Measurements from ENCODE around the gene IMMT. TPM values are rescaled to one million over a fixed set of nuclear protein-coding genes. Genes with fewer than 3 reads are reported as not detected.
A peak's percentile ranks its signal among the peaks of the same experiment; 100 is the strongest.

The IMMT gene
- total RNA-seq, 5 donors from 2014 or later (not counting 1 experiment from before 2014, with no cell fraction given) = 71.0 to 93.5 (median 75.2) TPM

GRCh38 chr2:86147793-86148192, 47.5 kb downstream of the IMMT start:
- peak overlapping the region; percentile 19 to 39 for H3K27ac Mint-ChIP-seq
- no peaks in the 10 kb centered on the region for H3K9me3 ChIP-seq
- CTCF ChIA-PET = interaction anchor here in 1 of 2 donors (0.6 kb wide), 1 partner anchor 9 kb away, joined by 3 read pairs; no protein-coding TSS in a partner anchor
- H3K36me3 Mint-ChIP-seq = peaks cover 57% of the 10 kb centered on the region
- H3K27ac ChIP-seq (ENCODE audit: low read length) = no peak overlapping the region
- H3K27me3 Mint-ChIP-seq = no peaks in the 10 kb centered on the region
- no peak overlapping the region for H3K4me3 ChIP-seq (ENCODE audit: control insufficient read depth in 1 of 2, extremely low read depth in 1 of 2, low read length in 1 of 2)
- peaks cover 0 to under 1% (median 0%) of the 10 kb centered on the region in 3 donors for H3K4me1 Mint-ChIP-seq
- DNase-seq (no peak), ATAC-seq (replicated peaks in 1 of 4) (no peak)
- no peaks in the 10 kb centered on the region for H3K27me3 ChIP-seq (replicated peaks in 1 of 2; ENCODE audit: control insufficient read depth in 2 of 2, extremely low read depth in 1 of 2, insufficient read depth in 2 of 2, low read length in 1 of 2)
- H3K4me1 ChIP-seq (ENCODE audit: control insufficient read depth in 1 of 2, extremely low read depth in 1 of 2, insufficient read depth in 2 of 2, low read length in 2 of 2) = no peaks in the 10 kb centered on the region
- 63% methylated on average over 1 of the region's 2 CpGs for WGBS (ENCODE audit: insufficient coverage)
- H3K9me3 Mint-ChIP-seq = no peaks in the 10 kb centered on the region
- peaks cover 14 to 80% of the 10 kb centered on the region in 2 donors for H3K36me3 ChIP-seq (ENCODE audit: control insufficient read depth in 2 of 2, extremely low read depth in 1 of 2, insufficient read depth in 1 of 2, low read length in 1 of 2)
- no peak overlapping the region for H3K4me3 Mint-ChIP-seq
- POLR2A ChIA-PET = no interaction called here

DNA sequence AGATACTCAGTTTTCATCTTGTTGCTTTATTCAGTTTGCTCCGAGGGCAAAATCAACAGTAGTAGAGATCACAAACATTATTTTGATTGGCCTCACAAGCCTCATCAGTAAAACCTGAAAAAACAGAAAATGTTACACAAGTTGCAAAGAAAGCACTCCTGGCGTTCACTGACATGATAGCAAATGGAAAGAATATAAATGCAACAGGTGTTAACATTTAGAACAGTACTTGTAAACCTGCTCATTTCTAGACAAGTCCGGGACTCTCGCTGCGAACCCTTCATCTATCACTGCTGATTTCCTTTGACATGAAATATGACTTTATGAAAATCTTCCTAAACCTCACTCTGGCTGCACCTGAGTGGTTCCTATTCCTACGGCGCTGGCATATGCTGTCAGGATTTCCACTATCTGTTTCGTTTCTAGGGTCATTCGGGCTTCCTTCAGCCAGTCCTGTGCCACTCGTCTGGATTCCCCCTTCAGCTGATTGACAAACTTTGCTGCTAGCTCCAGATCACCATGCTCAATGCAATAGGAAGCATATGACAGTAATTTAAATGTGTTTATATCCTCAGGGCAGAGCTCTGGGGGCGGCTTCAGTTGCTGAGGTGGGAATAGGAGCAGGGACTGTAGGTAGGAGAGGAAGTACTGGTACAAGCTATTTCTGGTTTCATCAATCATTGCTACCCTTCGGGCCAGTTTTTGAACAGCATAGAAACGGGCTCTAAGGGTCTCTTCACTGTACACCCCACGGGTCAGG, 51.2 kb downstream of the IMMT start:
- Histone ChIP-seq H3K36me3 (ENCODE audit: control insufficient read depth in 2 of 2, extremely low read depth in 1 of 2, insufficient read depth in 1 of 2, low read length in 1 of 2) (peaks cover 14 to 71% of the 10 kb centered on the region in 2 donors), H3K27ac (ENCODE audit: low read length) (no peak overlapping the region), H3K4me1 (ENCODE audit: control insufficient read depth in 1 of 2, extremely low read depth in 1 of 2, insufficient read depth in 2 of 2, low read length in 2 of 2) (peaks cover 2 to 4% of the 10 kb centered on the region in 2 experiments), H3K9me3 (no peaks in the 10 kb centered on the region), H3K4me3 (ENCODE audit: control insufficient read depth in 1 of 2, extremely low read depth in 1 of 2, low read length in 1 of 2) (no peak overlapping the region), H3K27me3 (replicated peaks in 1 of 2; ENCODE audit: control insufficient read depth in 2 of 2, extremely low read depth in 1 of 2, insufficient read depth in 2 of 2, low read length in 1 of 2) (no peaks in the 10 kb centered on the region)
- CTCF ChIA-PET = no interaction called here
- H3K4me1 Mint-ChIP-seq = peaks cover 7 to 14% (median 12%) of the 10 kb centered on the region in 3 donors
- DNase-seq (peak in 1 of 35 experiments; percentile 0), ATAC-seq (replicated peaks in 1 of 4) (no peak)
- H3K27ac Mint-ChIP-seq = peak overlapping the region in 1 of 2 donors; percentile 49
- POLR2A ChIA-PET = no interaction called here
- H3K4me3 Mint-ChIP-seq = no peak overlapping the region
- WGBS (ENCODE audit: insufficient coverage) = 96% methylated on average over 11 of the region's 14 CpGs
- no peaks in the 10 kb centered on the region for H3K9me3 Mint-ChIP-seq
- peaks cover 58% of the 10 kb centered on the region for H3K36me3 Mint-ChIP-seq
- no peaks in the 10 kb centered on the region for H3K27me3 Mint-ChIP-seq

DNA sequence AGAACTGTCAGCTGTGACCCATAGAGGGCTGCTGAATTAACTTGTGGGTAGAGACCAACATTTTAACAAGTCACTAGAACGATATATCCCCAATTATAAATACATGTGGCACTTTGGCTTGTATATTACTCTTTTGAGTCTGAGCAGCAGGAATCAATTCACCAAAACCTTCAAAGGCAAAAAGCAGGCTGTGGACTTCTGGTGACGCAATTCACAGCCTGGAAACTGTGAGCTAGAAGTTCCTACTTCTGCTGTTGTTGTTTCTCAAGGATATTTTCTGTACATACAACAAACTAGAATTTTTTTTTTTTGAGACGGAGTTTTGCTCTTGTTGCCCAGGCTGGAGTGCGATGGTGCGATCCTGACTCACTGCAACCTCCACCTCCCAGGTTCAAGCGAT, 52.0 kb downstream of the IMMT start:
- H3K4me3 ChIP-seq (ENCODE audit: control insufficient read depth in 1 of 2, extremely low read depth in 1 of 2, low read length in 1 of 2) = no peak overlapping the region
- no peaks in the 10 kb centered on the region for H3K9me3 ChIP-seq
- 100% methylated on average over 2 of the region's 6 CpGs for WGBS (ENCODE audit: insufficient coverage)
- no peak for DNase-seq
- no peak overlapping the region for H3K27ac Mint-ChIP-seq
- peaks cover 14 to 74% of the 10 kb centered on the region in 2 donors for H3K36me3 ChIP-seq (ENCODE audit: control insufficient read depth in 2 of 2, extremely low read depth in 1 of 2, insufficient read depth in 1 of 2, low read length in 1 of 2)
- no peak for ATAC-seq (replicated peaks in 1 of 4)
- ChIA-PET CTCF (interaction anchor here in 1 of 2 donors (0.7 kb wide), 1 partner anchor 230 kb away, joined by 3 read pairs; no protein-coding TSS in a partner anchor), POLR2A (interaction anchor here in 1 of 2 donors (0.7 kb wide), 1 partner anchor 370 kb away, joined by 3 read pairs; no protein-coding TSS in a partner anchor)
- peaks cover 59% of the 10 kb centered on the region for H3K36me3 Mint-ChIP-seq
- no peaks in the 10 kb centered on the region for H3K27me3 Mint-ChIP-seq
- H3K27ac ChIP-seq (ENCODE audit: low read length) = no peak overlapping the region
- no peaks in the 10 kb centered on the region for H3K27me3 ChIP-seq (replicated peaks in 1 of 2; ENCODE audit: control insufficient read depth in 2 of 2, extremely low read depth in 1 of 2, insufficient read depth in 2 of 2, low read length in 1 of 2)
- H3K9me3 Mint-ChIP-seq = no peaks in the 10 kb centered on the region
- H3K4me3 Mint-ChIP-seq = no peak overlapping the region
- H3K4me1 ChIP-seq (ENCODE audit: control insufficient read depth in 1 of 2, extremely low read depth in 1 of 2, insufficient read depth in 2 of 2, low read length in 2 of 2) = peaks cover 2 to 4% of the 10 kb centered on the region in 2 experiments
- H3K4me1 Mint-ChIP-seq = peaks cover 9 to 19% (median 17%) of the 10 kb centered on the region in 3 donors

- no peaks in the 10 kb centered on the region for H3K27me3 ChIP-seq (replicated peaks in 1 of 2; ENCODE audit: control insufficient read depth in 2 of 2, extremely low read depth in 1 of 2, insufficient read depth in 2 of 2, low read length in 1 of 2)
- Mint-ChIP-seq H3K27ac (peak overlapping the region in 1 of 2 donors; percentile 43), H3K9me3 (no peaks in the 10 kb centered on the region), H3K4me1 (peaks cover 9 to 19% (median 17%) of the 10 kb centered on the region in 3 donors), H3K36me3 (peaks cover 59% of the 10 kb centered on the region), H3K27me3 (no peaks in the 10 kb centered on the region), H3K4me3 (no peak overlapping the region)
- H3K27ac ChIP-seq (ENCODE audit: low read length) = no peak overlapping the region
- DNase-seq (no peak), ATAC-seq (replicated peaks in 1 of 4) (no peak)
- H3K4me3 ChIP-seq (ENCODE audit: control insufficient read depth in 1 of 2, extremely low read depth in 1 of 2, low read length in 1 of 2) = no peak overlapping the region
- H3K36me3 ChIP-seq (ENCODE audit: control insufficient read depth in 2 of 2, extremely low read depth in 1 of 2, insufficient read depth in 1 of 2, low read length in 1 of 2) = peaks cover 14 to 74% of the 10 kb centered on the region in 2 donors
- H3K4me1 ChIP-seq (ENCODE audit: control insufficient read depth in 1 of 2, extremely low read depth in 1 of 2, insufficient read depth in 2 of 2, low read length in 2 of 2) = peaks cover 2 to 4% of the 10 kb centered on the region in 2 experiments
- no CpG with 5 or more reads among the region's 3 CpGs for WGBS (ENCODE audit: insufficient coverage)
- POLR2A ChIA-PET = interaction anchor here in 1 of 2 donors (0.7 kb wide), 1 partner anchor 369 kb away, joined by 3 read pairs; no protein-coding TSS in a partner anchor
- CTCF ChIA-PET = interaction anchor here in 1 of 2 donors (0.7 kb wide), 1 partner anchor 230 kb away, joined by 3 read pairs; no protein-coding TSS in a partner anchor
- H3K9me3 ChIP-seq = no peaks in the 10 kb centered on the region
Observed at GRCh38 chr2:86142436-86143257, 52.6 kb downstream of the IMMT start.

DNA sequence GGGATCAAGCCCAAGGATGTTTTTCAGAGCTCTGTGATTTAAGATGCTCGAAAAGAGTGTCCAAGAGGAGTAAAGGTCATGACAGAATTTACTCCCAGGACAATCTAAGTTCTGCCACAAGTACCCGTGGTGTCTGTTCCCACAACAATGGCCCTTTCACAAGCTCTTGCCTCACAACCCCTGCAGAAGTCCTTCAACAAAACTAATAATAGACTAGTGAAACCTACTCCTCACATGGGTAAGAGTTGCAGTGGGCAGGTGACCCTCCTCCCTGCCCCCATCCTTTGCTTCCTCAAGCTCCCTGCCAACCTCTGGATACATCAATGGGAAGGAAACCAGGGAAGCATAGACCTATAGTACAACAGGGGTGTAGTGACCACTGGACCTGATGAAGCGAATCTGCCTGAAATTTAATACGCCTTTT, 54.3 kb downstream of the IMMT start:
- H3K4me1 ChIP-seq (ENCODE audit: control insufficient read depth in 1 of 2, extremely low read depth in 1 of 2, insufficient read depth in 2 of 2, low read length in 2 of 2) = peaks cover 2 to 4% of the 10 kb centered on the region in 2 experiments
- no peaks in the 10 kb centered on the region for H3K27me3 ChIP-seq (replicated peaks in 1 of 2; ENCODE audit: control insufficient read depth in 2 of 2, extremely low read depth in 1 of 2, insufficient read depth in 2 of 2, low read length in 1 of 2)
- H3K36me3 Mint-ChIP-seq = peaks cover 66% of the 10 kb centered on the region
- ChIA-PET CTCF (no interaction called here), POLR2A (interaction anchor here in 1 of 2 donors (0.6 kb wide), 1 partner anchor 15 kb away, joined by 3 read pairs; no protein-coding TSS in a partner anchor)
- ATAC-seq (replicated peaks in 1 of 4) (no peak), DNase-seq (no peak)
- no peak overlapping the region for H3K4me3 Mint-ChIP-seq
- peaks cover 14 to 75% of the 10 kb centered on the region in 2 donors for H3K36me3 ChIP-seq (ENCODE audit: control insufficient read depth in 2 of 2, extremely low read depth in 1 of 2, insufficient read depth in 1 of 2, low read length in 1 of 2)
- peak overlapping the region; percentile 15 to 69 for H3K27ac Mint-ChIP-seq
- WGBS (ENCODE audit: insufficient coverage) = 88% methylated on average over 3 of the region's 4 CpGs
- H3K4me1 Mint-ChIP-seq = peaks cover 9 to 19% (median 17%) of the 10 kb centered on the region in 3 donors
- no peaks in the 10 kb centered on the region for H3K9me3 Mint-ChIP-seq
- no peaks in the 10 kb centered on the region for H3K9me3 ChIP-seq
- no peak overlapping the region for H3K4me3 ChIP-seq (ENCODE audit: control insufficient read depth in 1 of 2, extremely low read depth in 1 of 2, low read length in 1 of 2)
- H3K27me3 Mint-ChIP-seq = no peaks in the 10 kb centered on the region
- H3K27ac ChIP-seq (ENCODE audit: low read length) = no peak overlapping the region

GRCh38 chr2:86139981-86140380, 55.3 kb downstream of the IMMT start:
- DNase-seq (peak in 1 of 35 experiments; percentile 21), ATAC-seq (replicated peaks in 1 of 4) (peak; percentile 24 to 54 (median 35))
- Histone ChIP-seq H3K9me3 (no peaks in the 10 kb centered on the region), H3K4me3 (ENCODE audit: control insufficient read depth in 1 of 2, extremely low read depth in 1 of 2, low read length in 1 of 2) (no peak overlapping the region), H3K27ac (ENCODE audit: low read length) (no peak overlapping the region), H3K4me1 (ENCODE audit: control insufficient read depth in 1 of 2, extremely low read depth in 1 of 2, insufficient read depth in 2 of 2, low read length in 2 of 2) (peaks cover 2 to 4% of the 10 kb centered on the region in 2 experiments), H3K27me3 (replicated peaks in 1 of 2; ENCODE audit: control insufficient read depth in 2 of 2, extremely low read depth in 1 of 2, insufficient read depth in 2 of 2, low read length in 1 of 2) (no peaks in the 10 kb centered on the region), H3K36me3 (ENCODE audit: control insufficient read depth in 2 of 2, extremely low read depth in 1 of 2, insufficient read depth in 1 of 2, low read length in 1 of 2) (peaks cover 17 to 77% of the 10 kb centered on the region in 2 donors)
- H3K4me1 Mint-ChIP-seq = peaks cover 9 to 19% (median 17%) of the 10 kb centered on the region in 3 donors
- H3K4me3 Mint-ChIP-seq = no peak overlapping the region
- no CpG with 5 or more reads among the region's 4 CpGs for WGBS (ENCODE audit: insufficient coverage)
- no peaks in the 10 kb centered on the region for H3K27me3 Mint-ChIP-seq
- H3K27ac Mint-ChIP-seq = peak overlapping the region; percentile 30 to 73
- no peaks in the 10 kb centered on the region for H3K9me3 Mint-ChIP-seq
- H3K36me3 Mint-ChIP-seq = peaks cover 72% of the 10 kb centered on the region
- ChIA-PET POLR2A (interaction anchor here in 1 of 2 donors (0.6 kb wide), 1 partner anchor 1306 kb away, joined by 7 read pairs; no protein-coding TSS in a partner anchor), CTCF (interaction anchor here in 1 of 2 donors (0.7 kb wide), 1 partner anchor 448 kb away, joined by 3 read pairs; no protein-coding TSS in a partner anchor)

All from T-cell (primary cell).